Right kidney (tissue), 1 donor: ENCODE data around the gene NCKIPSD.

ENCODE experiments used
- DNase-seq: peaks from one replicate; pipeline ENCODE4 v3.0.0-alpha.2; 2016

NCKIPSD gene

DNA sequence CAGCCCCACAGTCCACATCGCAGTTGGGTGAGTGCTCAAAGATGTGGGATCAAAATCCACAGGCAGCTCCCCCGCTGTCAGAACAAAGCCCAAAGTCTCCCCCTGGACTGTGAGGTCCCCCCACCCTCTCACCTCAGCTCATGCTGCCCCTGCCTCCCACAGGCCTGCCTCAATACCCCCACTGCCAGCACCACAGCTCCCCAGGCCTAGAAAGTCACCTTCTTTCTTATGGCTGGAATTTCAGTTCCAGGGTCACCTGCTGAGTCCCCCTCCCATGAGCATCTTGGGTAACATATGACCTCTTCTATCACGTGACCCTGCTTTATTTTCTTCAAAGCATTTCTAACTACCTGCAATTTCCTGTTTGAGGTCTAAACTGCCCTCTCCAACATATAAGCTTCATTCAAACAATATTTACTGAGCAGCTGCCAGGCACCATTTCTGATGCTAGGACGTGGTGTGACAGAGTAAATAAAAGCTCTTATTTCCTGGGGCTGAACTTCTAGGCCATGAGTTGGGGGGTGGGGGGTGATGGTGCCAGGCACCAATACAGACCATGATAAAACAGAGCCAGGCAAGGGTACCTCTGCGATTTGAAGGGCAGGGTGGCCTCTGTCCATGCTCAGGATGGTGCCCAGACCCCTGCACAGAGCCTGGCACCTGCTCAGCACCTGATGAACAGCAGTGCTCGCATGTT is 61.7 kb downstream of the NCKIPSD start:
- no peak for DNase-seq
